Activated CD4-positive, alpha-beta memory T cell treated with anti-CD3 and anti-CD28 coated beads for 36 hours (primary cell): ENCODE measurements around the gene GALNT12. TPM values are rescaled to one million over a fixed set of nuclear protein-coding genes. Genes with fewer than 3 reads are reported as not detected.

ENCODE experiments used
- CTCF ChIA-PET: fragments of 350-600 bp; sonication (Branson Sonifier 250); formaldehyde crosslinking; loops from one replicate; lab custom pipeline; 2021; ENCODE audit warnings: antibody characterized with exemption, inconsistent platforms; lab: Charles Lee
- POLR2A ChIA-PET: fragments of 350-600 bp; sonication (Branson Sonifier 250); formaldehyde crosslinking; loops from one replicate; lab custom pipeline; 2021; ENCODE audit warnings: antibody characterized with exemption; lab: Charles Lee
- DNase-seq: peaks from one replicate; pipeline ENCODE4 v3.0.0-alpha.2; 2020
- H3K27ac Mint-ChIP-seq: one replicate; pipeline ENCODE4 v1.8.0; 2021; ENCODE audit warnings: mixed read lengths
- H3K27me3 Mint-ChIP-seq: one replicate; pipeline ENCODE4 v1.8.0; 2021; ENCODE audit warnings: mixed read lengths
- H3K36me3 Mint-ChIP-seq: one replicate; pipeline ENCODE4 v1.8.0; 2021; ENCODE audit warnings: mixed read lengths
- H3K4me1 Mint-ChIP-seq: one replicate; pipeline ENCODE4 v1.8.0; 2021; ENCODE audit warnings: low read depth, mixed read lengths
- H3K4me3 Mint-ChIP-seq: one replicate; pipeline ENCODE4 v1.8.0; 2021; ENCODE audit warnings: mild to moderate bottlenecking, mixed read lengths
- H3K9me3 Mint-ChIP-seq: one replicate; pipeline ENCODE4 v1.8.0; 2021; ENCODE audit warnings: mixed read lengths
- intact Hi-C: fragments of 100-400 bp; cut with micrococcal nuclease; formaldehyde crosslinking; loops from one replicate; pipeline ENCODE4 v1.15.1; 2023
- total RNA-seq, 2 experiments: library from RNA; stranded (reverse); gene quantifications; one replicate each; pipeline ENCODE4 v1.2.3, GENCODE V29; 2021

GALNT12 gene
- total RNA-seq, 2 experiments from 2014 or later, result 6.3 to 7.9 TPM

DNA sequence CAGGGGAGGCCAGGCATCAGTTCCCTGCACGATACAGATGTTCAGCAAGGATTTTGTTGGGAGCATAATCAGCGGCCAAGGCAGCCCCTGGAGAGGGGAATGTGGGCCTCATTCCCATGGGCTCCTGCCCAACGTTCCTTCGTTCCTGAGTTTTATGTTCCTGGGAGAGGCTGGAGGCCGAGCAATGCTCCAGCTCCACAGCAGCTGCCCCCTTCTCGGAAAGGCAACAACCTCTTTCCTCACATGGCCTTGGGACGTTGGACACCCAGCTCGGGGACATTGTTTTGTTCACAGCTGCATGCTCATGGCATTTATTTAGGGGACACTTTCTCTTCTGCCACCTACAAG is 72.5 kb downstream of the GALNT12 start:
- ChIA-PET CTCF (interaction anchor here (1.1 kb wide), 1 partner anchor 32 kb away, joined by 4 read pairs; no protein-coding TSS in a partner anchor), POLR2A (no interaction called here)
- H3K36me3 Mint-ChIP-seq, result no peaks in the 10 kb centered on the region
- H3K9me3 Mint-ChIP-seq, result no peaks in the 10 kb centered on the region
- H3K4me1 Mint-ChIP-seq, result no peaks in the 10 kb centered on the region
- intact Hi-C loops, result no loop called here
- H3K4me3 Mint-ChIP-seq, result no peak overlapping the region
- DNase-seq, result no peak
- peaks cover 28% of the 10 kb centered on the region for H3K27me3 Mint-ChIP-seq
- H3K27ac Mint-ChIP-seq, result no peak overlapping the region

DNA sequence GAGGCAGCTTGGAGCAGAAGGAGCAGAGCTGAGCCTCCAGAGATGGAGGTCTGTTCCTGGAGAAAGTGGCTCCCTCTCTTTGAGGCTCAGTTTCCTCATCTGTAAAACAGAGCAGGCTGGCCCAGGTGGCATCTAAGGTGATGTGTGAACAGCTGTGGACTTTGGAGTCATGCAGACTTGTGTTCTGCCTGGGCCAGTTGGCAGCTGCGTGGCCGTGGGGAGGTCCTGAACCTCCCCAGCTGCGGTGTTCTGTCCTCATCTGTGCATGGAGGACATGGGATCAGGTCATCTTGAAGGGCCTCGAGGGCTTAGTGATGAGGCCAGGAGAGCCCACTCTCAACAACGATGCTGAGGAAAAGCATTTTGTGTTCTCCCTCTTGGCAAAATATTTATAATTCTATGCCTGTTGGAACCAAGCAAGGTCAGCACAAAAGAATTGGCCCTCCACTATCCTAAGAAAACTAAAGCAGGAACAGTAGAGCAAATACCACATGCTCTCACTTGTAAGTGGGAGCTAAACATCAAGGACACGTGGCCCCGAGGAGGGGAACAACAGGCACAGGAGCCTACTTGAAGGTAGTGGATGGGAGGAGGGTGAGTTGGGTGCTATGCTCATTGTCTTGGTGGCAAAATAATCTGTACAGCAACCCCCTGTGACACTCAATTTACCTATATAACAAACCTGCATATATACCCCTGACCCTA is 73.0 kb downstream of the GALNT12 start:
- no peaks in the 10 kb centered on the region for H3K4me1 Mint-ChIP-seq
- H3K4me3 Mint-ChIP-seq, result no peak overlapping the region
- POLR2A ChIA-PET, result no interaction called here
- peaks cover 30% of the 10 kb centered on the region for H3K27me3 Mint-ChIP-seq
- intact Hi-C loops, result no loop called here
- no peak for DNase-seq
- CTCF ChIA-PET, result interaction anchor here (1.1 kb wide), 1 partner anchor 32 kb away, joined by 4 read pairs; no protein-coding TSS in a partner anchor
- H3K36me3 Mint-ChIP-seq, result no peaks in the 10 kb centered on the region
- no peaks in the 10 kb centered on the region for H3K9me3 Mint-ChIP-seq
- H3K27ac Mint-ChIP-seq, result no peak overlapping the region

DNA sequence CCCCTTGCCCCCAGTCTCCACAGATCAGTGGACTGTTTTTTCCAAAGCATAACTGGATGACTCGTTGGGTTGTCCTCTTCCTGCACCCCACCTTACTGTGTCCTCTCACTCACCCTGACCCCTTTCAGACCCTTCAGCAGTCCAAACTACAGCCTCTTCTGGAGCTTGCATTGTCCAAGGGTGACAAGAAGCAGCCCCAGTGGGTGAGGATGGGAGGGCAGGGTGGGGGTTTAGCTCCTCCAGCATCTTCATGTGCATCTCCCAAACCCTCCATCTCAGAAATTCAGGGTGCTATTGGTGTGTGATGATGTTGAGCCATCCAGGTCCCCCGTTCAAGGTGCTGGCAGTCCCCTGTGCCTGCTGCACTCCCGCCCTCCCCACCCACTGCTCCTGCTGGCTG is 73.9 kb downstream of the GALNT12 start:
- no peak for DNase-seq

DNA sequence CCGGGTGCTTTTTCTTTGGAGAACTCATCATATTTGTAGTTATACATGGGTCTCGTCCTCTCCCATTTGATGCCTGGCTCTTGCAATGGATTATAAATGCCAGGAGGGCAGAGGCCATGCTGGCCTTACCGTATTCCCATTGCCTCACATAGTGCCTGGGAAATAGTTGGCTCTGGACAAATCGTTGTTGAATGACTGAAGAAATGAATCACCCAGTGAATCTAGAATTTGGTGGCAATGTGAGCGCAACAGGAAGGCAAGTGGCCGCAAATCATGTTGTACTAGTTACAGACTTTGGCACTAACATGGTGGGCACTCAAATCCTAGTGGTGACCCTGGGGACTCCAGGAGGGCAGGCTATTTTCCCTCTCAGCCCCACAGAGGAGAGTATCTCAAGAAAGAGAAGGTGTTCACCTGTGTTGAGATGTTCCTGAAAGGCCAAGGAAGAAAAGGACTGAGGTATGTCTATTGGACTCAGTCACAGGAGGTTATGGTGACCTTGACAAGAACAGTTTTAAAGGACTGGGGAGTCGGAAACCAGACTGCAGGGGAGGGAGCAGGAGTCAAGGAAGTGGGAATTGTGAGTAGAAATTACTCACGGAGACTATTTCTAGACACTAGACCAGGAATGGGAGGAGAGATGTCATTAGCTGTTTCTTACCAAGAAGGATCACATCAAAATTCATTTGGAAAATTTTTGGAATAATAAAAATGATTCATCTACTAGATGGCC is 74.5 kb downstream of the GALNT12 start:
- no peak for DNase-seq
- H3K4me1 Mint-ChIP-seq, result no peaks in the 10 kb centered on the region
- no peaks in the 10 kb centered on the region for H3K36me3 Mint-ChIP-seq
- intact Hi-C loops, result no loop called here
- peaks cover 32% of the 10 kb centered on the region for H3K27me3 Mint-ChIP-seq
- ChIA-PET CTCF (no interaction called here), POLR2A (no interaction called here)
- H3K4me3 Mint-ChIP-seq, result no peak overlapping the region
- H3K9me3 Mint-ChIP-seq, result no peaks in the 10 kb centered on the region
- no peak overlapping the region for H3K27ac Mint-ChIP-seq

More for the DNA sequence above, 73.9 kb downstream of the GALNT12 start:
- Mint-ChIP-seq H3K36me3 (no peaks in the 10 kb centered on the region), H3K4me3 (no peak overlapping the region), H3K27ac (no peak overlapping the region), H3K27me3 (peaks cover 30% of the 10 kb centered on the region), H3K9me3 (no peaks in the 10 kb centered on the region), H3K4me1 (no peaks in the 10 kb centered on the region)
- ChIA-PET CTCF (no interaction called here), POLR2A (no interaction called here)
- intact Hi-C loops, result no loop called here

DNA sequence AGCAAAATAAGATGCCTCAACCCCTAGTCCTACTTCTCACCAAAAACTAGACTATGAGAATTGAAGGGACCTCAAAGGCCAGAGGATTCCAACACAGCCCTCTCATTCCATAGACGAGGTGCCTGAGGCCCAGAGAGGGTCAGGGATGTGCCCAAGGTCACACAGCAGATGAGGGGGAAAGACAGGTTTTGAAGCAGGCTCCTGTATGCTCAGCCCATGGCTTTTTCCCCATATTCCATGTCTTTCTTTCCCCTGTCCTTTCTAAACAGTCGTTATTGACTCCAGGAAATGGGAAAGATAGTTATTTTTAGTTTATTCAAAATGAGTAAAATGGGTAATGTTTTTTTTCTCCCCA is 75.1 kb downstream of the GALNT12 start:
- ChIA-PET CTCF (no interaction called here), POLR2A (no interaction called here)
- no peaks in the 10 kb centered on the region for H3K4me1 Mint-ChIP-seq
- no peak overlapping the region for H3K27ac Mint-ChIP-seq
- DNase-seq, result no peak
- no peaks in the 10 kb centered on the region for H3K9me3 Mint-ChIP-seq
- peaks cover 34% of the 10 kb centered on the region for H3K27me3 Mint-ChIP-seq
- intact Hi-C loops, result no loop called here
- no peaks in the 10 kb centered on the region for H3K36me3 Mint-ChIP-seq
- no peak overlapping the region for H3K4me3 Mint-ChIP-seq

DNA sequence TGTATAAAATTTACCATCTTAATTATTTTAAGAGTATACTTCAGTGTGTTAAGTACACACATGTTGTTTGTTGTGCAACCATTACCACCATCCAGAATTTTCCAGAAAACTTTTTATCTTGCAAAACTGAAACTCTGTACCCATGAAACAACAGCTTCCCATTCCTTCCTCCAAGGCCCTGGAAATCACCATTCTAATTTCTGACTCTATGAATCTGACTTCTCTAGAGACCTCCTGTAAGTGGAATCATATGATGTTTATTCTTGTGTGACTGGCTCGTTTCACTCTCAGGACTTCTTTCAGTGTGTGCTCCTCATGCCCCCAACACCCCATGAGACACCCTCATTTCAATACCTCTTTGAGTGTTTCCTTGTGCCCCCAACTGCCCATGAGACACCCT is 75.8 kb downstream of the GALNT12 start:
- Mint-ChIP-seq H3K27me3 (peaks cover 34% of the 10 kb centered on the region), H3K27ac (no peak overlapping the region), H3K36me3 (no peaks in the 10 kb centered on the region), H3K4me3 (no peak overlapping the region), H3K9me3 (no peaks in the 10 kb centered on the region), H3K4me1 (no peaks in the 10 kb centered on the region)
- ChIA-PET POLR2A (no interaction called here), CTCF (no interaction called here)
- no peak for DNase-seq
- intact Hi-C loops, result no loop called here

DNA sequence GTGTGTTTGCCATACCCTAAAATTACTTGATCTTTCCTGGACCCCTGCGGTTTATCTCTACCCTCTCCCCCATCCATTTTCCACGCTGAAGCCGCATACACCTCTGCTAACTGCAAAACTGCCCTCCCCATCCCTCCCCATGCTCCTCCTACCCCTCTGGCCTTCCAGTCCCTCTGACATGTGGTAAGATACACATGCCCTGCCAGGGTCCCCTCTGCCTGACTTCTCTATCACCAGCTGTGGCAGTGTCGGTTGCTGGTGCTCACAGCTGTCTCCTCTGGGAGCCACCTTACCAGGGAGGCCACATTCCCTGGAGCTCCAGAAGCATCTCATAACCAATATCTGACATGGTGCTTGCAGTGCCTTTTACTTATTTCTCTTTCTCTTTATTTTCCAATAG is 77.4 kb downstream of the GALNT12 start:
- DNase-seq, result no peak
- POLR2A ChIA-PET, result no interaction called here
- H3K27me3 Mint-ChIP-seq, result peaks cover 35% of the 10 kb centered on the region

DNA sequence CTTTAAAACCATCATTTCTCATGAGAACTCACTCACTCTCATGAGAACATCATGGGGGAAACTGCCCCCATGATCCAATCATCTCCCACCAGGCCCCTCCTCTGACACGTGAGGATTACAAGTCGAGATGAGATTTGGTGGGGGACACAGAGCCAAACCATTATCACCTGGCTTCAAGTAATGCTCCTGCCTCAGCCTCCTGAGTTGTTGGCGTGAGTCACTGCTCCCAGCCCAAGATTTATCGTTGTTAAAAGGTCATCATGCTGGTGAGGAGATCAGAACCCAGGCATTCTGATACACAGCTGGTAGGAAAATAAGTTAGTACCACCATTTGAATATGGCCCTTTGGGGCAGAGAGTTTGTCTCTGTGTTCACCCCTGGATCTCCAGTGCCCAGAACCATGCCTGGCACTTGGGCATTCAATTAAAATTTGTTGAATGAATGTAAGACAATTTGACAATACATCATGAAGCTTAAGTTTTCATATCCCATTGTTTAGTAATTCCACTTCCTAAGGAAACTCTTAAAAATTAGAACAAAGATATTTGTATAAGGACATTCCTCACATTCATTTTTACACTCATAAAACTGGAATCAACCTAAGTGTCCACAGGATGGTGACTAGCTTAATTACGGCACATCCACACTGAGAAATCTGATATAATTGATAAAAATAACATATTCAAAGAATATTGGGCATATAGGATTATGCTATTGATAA is 78.3 kb downstream of the GALNT12 start:
- H3K36me3 Mint-ChIP-seq, result no peaks in the 10 kb centered on the region
- intact Hi-C loops, result no loop called here
- ChIA-PET CTCF (no interaction called here), POLR2A (no interaction called here)
- no peak overlapping the region for H3K4me3 Mint-ChIP-seq
- H3K27ac Mint-ChIP-seq, result no peak overlapping the region
- H3K27me3 Mint-ChIP-seq, result peaks cover 31% of the 10 kb centered on the region
- no peaks in the 10 kb centered on the region for H3K9me3 Mint-ChIP-seq
- H3K4me1 Mint-ChIP-seq, result no peaks in the 10 kb centered on the region
- DNase-seq, result no peak

More for the DNA sequence above, 77.4 kb downstream of the GALNT12 start:
- Mint-ChIP-seq H3K27ac (no peak overlapping the region), H3K9me3 (no peaks in the 10 kb centered on the region), H3K4me1 (no peaks in the 10 kb centered on the region), H3K36me3 (no peaks in the 10 kb centered on the region), H3K4me3 (no peak overlapping the region)
- CTCF ChIA-PET, result no interaction called here
- intact Hi-C loops, result no loop called here

DNA sequence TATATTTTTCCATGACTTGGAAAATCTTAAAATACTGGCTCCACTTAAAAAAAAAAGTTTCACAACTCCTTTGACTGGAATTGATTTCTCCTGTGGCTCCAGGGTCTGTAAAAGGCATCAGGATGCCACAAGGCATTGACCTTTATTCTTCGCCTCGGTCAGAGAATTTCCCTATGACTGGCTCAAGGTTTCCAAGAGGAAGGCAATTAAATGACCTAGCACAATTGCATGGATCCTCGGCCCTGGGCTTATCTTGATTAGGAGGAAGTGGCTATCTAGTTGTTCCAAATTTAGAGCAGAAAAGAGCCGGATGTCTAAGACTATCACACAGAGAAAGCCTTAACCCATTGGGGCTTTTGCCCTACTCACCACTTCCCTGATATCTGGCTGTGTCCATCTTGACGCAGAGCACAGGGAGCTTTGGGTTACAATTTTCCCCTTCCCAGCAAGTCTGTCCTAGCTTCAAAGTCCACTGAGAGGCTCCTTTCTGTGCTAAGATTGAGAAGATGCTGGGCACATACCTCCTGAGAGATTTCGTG is 79.3 kb downstream of the GALNT12 start:
- no peaks in the 10 kb centered on the region for H3K36me3 Mint-ChIP-seq
- no peak overlapping the region for H3K27ac Mint-ChIP-seq
- H3K4me3 Mint-ChIP-seq, result no peak overlapping the region
- H3K4me1 Mint-ChIP-seq, result no peaks in the 10 kb centered on the region
- POLR2A ChIA-PET, result no interaction called here
- intact Hi-C loops, result no loop called here
- CTCF ChIA-PET, result interaction anchor here (0.8 kb wide), 1 partner anchor 111 kb away, joined by 3 read pairs; no protein-coding TSS in a partner anchor
- H3K27me3 Mint-ChIP-seq, result peaks cover 29% of the 10 kb centered on the region
- no peak for DNase-seq
- no peaks in the 10 kb centered on the region for H3K9me3 Mint-ChIP-seq

DNA sequence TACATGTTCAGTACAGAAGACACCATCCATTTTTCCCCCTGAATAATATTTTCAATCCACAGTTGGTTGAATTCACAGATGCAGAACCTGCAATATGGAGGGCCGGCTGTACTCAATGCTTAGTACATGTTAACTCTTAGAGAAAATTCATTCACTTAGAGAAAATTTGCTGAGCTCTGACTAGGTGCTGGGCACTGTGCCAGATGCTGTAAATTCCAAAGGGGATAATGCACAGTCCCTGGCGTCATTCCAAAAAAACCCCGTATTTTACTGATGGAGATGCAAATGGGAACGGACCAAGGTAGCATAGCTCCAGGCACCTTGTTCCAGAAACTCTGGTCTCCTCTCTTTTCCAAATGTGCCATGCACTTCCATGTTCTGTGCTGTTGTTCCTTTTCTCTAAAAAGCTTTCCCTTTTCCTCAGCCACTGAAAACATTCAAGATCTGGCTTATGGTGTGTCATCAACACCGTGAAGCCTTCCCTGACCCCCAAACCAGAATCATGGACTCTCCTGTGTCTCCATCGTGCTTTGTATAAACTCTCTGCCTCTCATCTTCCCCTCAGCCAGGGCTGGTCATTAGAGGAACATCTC is 80.5 kb downstream of the GALNT12 start:
- POLR2A ChIA-PET, result no interaction called here
- no peaks in the 10 kb centered on the region for H3K36me3 Mint-ChIP-seq
- DNase-seq, result no peak
- intact Hi-C loops, result no loop called here
- no peak overlapping the region for H3K4me3 Mint-ChIP-seq
- H3K4me1 Mint-ChIP-seq, result no peaks in the 10 kb centered on the region
- no peak overlapping the region for H3K27ac Mint-ChIP-seq
- CTCF ChIA-PET, result no interaction called here
- H3K9me3 Mint-ChIP-seq, result no peaks in the 10 kb centered on the region
- H3K27me3 Mint-ChIP-seq, result peaks cover 24% of the 10 kb centered on the region

DNA sequence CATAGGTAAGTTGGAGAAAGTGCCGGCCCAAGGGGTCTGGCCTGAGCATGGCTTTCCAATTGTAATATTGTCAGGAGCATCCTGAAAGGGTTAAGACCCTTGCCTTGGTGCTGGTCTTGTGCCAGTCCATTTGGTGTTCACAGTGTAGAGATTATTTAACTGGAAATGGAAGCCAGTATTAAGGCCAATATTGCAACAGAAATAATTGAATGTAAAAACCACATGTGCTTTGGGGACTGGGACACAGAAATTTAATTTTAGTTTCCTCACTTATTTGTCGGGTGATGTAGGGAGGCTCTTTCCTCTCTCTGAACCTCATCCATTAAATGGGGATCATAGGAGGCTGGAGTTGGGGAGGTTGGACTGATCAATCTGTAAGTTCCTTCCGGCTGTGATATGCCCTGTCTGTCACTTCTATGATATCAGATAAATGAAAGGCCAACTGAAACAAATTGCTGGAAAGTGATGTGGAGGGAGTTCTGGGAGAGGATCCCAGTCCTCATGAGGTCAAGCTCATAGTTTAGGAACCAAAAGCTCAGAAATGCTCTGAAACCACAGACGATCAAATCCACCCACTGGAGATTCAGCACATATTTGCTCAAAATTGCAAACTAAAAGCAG is 81.4 kb downstream of the GALNT12 start:
- Mint-ChIP-seq H3K27me3 (peaks cover 18% of the 10 kb centered on the region), H3K4me3 (no peak overlapping the region), H3K9me3 (no peaks in the 10 kb centered on the region), H3K27ac (no peak overlapping the region), H3K4me1 (no peaks in the 10 kb centered on the region), H3K36me3 (no peaks in the 10 kb centered on the region)
- ChIA-PET CTCF (no interaction called here), POLR2A (no interaction called here)
- no peak for DNase-seq
- intact Hi-C loops, result no loop called here

DNA sequence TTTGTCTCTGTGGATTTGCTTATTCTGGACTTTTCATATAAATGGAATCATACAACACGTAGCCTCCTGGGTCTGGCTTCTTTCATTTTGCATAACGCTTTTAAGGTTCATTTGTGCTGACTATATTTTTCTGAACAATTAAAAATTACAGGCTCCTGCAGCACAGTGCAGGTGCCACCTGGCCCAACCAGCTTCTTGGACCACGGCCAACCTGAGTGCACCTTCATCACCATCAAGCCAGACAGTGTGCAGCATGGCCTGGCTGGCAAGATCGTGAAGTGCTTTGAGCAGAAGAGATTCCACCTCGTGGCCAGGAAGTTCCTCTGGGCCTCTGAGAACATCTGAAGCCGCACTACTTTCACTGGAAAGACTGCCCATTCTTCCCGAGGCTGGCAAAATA is 82.8 kb downstream of the GALNT12 start:
- peaks cover 15% of the 10 kb centered on the region for H3K27me3 Mint-ChIP-seq
- ChIA-PET CTCF (no interaction called here), POLR2A (no interaction called here)
- H3K4me1 Mint-ChIP-seq, result no peaks in the 10 kb centered on the region
- H3K27ac Mint-ChIP-seq, result no peak overlapping the region
- H3K36me3 Mint-ChIP-seq, result no peaks in the 10 kb centered on the region
- DNase-seq, result no peak
- no peaks in the 10 kb centered on the region for H3K9me3 Mint-ChIP-seq
- intact Hi-C loops, result no loop called here
- H3K4me3 Mint-ChIP-seq, result no peak overlapping the region
